ENCODE measurements around the gene RRP7A.
"Not testable (repeated sequence)": the region's sequence is repeated elsewhere in the genome, so short reads cannot be mapped to it uniquely, and the experiment has no call there.

The RRP7A gene

DNA sequence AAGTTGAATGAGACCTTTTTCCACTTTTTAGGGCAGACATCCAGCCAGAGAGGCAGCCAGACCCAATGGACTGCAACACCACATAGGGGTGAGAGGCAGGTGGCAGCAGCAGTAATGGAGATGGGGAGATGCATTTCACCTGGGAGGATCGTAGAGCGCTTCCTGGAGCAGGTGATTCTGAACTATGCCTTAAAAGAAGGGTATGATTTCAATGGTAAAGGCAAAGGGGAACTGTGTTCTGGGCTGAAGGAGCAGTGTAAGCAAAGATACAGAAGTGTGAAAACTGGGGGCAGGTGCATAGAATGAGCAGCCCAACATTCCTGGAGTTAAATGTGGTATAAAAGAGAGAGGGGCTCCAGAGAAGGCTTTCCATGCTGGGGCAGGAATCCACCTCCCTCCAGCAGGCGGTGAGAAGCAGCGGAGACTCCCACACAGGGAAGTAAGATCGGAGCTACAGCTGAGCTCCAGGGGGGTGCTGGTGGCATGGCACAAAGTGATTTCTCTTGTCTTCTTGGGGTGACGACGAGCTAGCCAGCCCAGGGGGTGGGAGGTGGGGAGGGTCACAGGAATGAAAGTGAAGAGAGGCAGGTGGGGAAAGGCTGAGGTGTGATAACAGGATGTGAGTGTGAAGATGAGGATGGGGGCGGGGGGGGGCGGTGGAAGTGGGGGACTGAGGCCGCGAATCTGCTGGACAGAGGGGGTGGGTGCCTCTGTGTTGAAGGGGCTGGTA is 29.9 kb upstream of the RRP7A start:
- no peak overlapping the region for H2AFZ ChIP-seq (ENCODE audit: low read depth, low read length)
- no peak overlapping the region for H3K14ac ChIP-seq (ENCODE audit: low read length in 2 of 2)
- H4K8ac ChIP-seq (ENCODE audit: low read length) = no peak overlapping the region
- no peaks in the 10 kb centered on the region for H3K36me3 ChIP-seq (ENCODE audit: control insufficient read depth in 1 of 2, insufficient read depth in 2 of 2, low read depth in 1 of 2, low read length in 2 of 2)
- H3K18ac ChIP-seq (ENCODE audit: low read depth in 1 of 2, low read length in 2 of 2) = no peak overlapping the region
- 94% methylated on average over 11 of the region's 11 CpGs for WGBS
- no peak overlapping the region for H2BK5ac ChIP-seq (ENCODE audit: low read depth, low read length, poor library complexity, severe bottlenecking)
- no peak overlapping the region for H2BK12ac ChIP-seq (ENCODE audit: low read length in 2 of 2)
- H3K9me3 ChIP-seq (ENCODE audit: control insufficient read depth, low read length) = no peaks in the 10 kb centered on the region
- H3K23ac ChIP-seq (ENCODE audit: low read length in 2 of 2) = no peak overlapping the region
- peaks cover 11 to 33% of the 10 kb centered on the region in 2 experiments for H3K27me3 ChIP-seq (ENCODE audit: control insufficient read depth in 1 of 2, insufficient read depth in 1 of 2, low read length in 2 of 2)
- no peak overlapping the region for H4K91ac ChIP-seq (ENCODE audit: low read length)
- no peak for DNase-seq
- peaks cover 10% of the 10 kb centered on the region for H3K4me1 ChIP-seq (ENCODE audit: control insufficient read depth, insufficient read depth, low read depth, low read length)
- H2BK15ac ChIP-seq (ENCODE audit: low read depth, poor library complexity, severe bottlenecking) = no peak overlapping the region
- H3K4me3 ChIP-seq (ENCODE audit: insufficient read depth in 1 of 2, low read depth in 1 of 2, low read length in 2 of 2) = no peak overlapping the region
- no peak overlapping the region for H3K9ac ChIP-seq (ENCODE audit: low read length)
- H3K79me1 ChIP-seq (replicated peaks; ENCODE audit: low read length, poor library complexity, severe bottlenecking) = no peaks in the 10 kb centered on the region
- no peak overlapping the region for H2AK5ac ChIP-seq (ENCODE audit: low read length, severe bottlenecking)
- no peak overlapping the region for H3K27ac ChIP-seq (ENCODE audit: low read length, poor library complexity, severe bottlenecking)
- H2BK120ac ChIP-seq (ENCODE audit: low read depth, low read length) = no peak overlapping the region
- no peak overlapping the region for H3K4me2 ChIP-seq (ENCODE audit: low read length, poor library complexity, severe bottlenecking)
- no peak overlapping the region for H3K4ac ChIP-seq (ENCODE audit: low read depth in 1 of 2, low read length in 2 of 2)

GRCh38 chr22:42548597-42549330 is 29.2 kb upstream of the RRP7A start:
- no peak overlapping the region for H3K27ac ChIP-seq (ENCODE audit: low read length, poor library complexity, severe bottlenecking)
- 83% methylated on average over 17 of the region's 19 CpGs for WGBS
- no peak overlapping the region for H3K4me3 ChIP-seq (ENCODE audit: insufficient read depth in 1 of 2, low read depth in 1 of 2, low read length in 2 of 2)
- peaks cover 4% of the 10 kb centered on the region for H3K4me1 ChIP-seq (ENCODE audit: control insufficient read depth, insufficient read depth, low read depth, low read length)
- H2BK12ac ChIP-seq (ENCODE audit: low read length in 2 of 2) = no peak overlapping the region
- H3K4me2 ChIP-seq (ENCODE audit: low read length, poor library complexity, severe bottlenecking) = no peak overlapping the region
- no peak overlapping the region for H3K18ac ChIP-seq (ENCODE audit: low read depth in 1 of 2, low read length in 2 of 2)
- H3K79me1 ChIP-seq (replicated peaks; ENCODE audit: low read length, poor library complexity, severe bottlenecking) = no peaks in the 10 kb centered on the region
- no peak overlapping the region for H3K9ac ChIP-seq (ENCODE audit: low read length)
- H3K36me3 ChIP-seq (ENCODE audit: control insufficient read depth in 1 of 2, insufficient read depth in 2 of 2, low read depth in 1 of 2, low read length in 2 of 2) = no peaks in the 10 kb centered on the region
- H4K91ac ChIP-seq (ENCODE audit: low read length) = no peak overlapping the region
- no peak overlapping the region for H3K23ac ChIP-seq (ENCODE audit: low read length in 2 of 2)
- H2BK5ac ChIP-seq (ENCODE audit: low read depth, low read length, poor library complexity, severe bottlenecking) = no peak overlapping the region
- H2AK5ac ChIP-seq (ENCODE audit: low read length, severe bottlenecking) = no peak overlapping the region
- H3K27me3 ChIP-seq (ENCODE audit: control insufficient read depth in 1 of 2, insufficient read depth in 1 of 2, low read length in 2 of 2) = peaks cover 11 to 33% of the 10 kb centered on the region in 2 experiments
- no peak overlapping the region for H2BK15ac ChIP-seq (ENCODE audit: low read depth, poor library complexity, severe bottlenecking)
- H4K8ac ChIP-seq (ENCODE audit: low read length) = no peak overlapping the region
- no peak for DNase-seq
- H3K9me3 ChIP-seq (ENCODE audit: control insufficient read depth, low read length) = no peaks in the 10 kb centered on the region
- H2BK120ac ChIP-seq (ENCODE audit: low read depth, low read length) = no peak overlapping the region
- no peak overlapping the region for H3K4ac ChIP-seq (ENCODE audit: low read depth in 1 of 2, low read length in 2 of 2)
- no peak overlapping the region for H2AFZ ChIP-seq (ENCODE audit: low read depth, low read length)
- H3K14ac ChIP-seq (ENCODE audit: low read length in 2 of 2) = no peak overlapping the region

DNA sequence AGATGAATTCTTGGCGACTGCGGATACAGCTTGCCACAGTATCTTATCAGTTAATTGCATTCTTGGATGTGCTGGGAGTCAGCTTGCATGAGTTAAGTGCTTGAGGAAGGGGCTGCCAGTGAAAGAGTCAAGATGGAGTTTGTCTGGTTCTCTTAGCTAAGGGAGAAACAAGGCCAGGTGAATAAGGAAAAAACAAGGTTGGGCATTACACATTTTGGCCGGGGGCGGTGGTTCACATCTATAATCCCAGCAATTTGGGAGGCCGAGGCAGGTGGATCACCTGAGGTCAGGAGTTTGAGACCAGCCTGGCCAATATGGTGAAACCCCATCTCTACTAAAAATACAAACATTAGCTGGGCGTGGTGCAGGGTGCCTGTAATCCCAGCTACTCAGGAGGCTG is 28.5 kb upstream of the RRP7A start:
- not testable (repeated sequence) for H2AK5ac ChIP-seq (ENCODE audit: low read length, severe bottlenecking); H3K23ac ChIP-seq (ENCODE audit: low read length in 2 of 2); H2BK120ac ChIP-seq (ENCODE audit: low read depth, low read length); H3K36me3 ChIP-seq (ENCODE audit: control insufficient read depth in 1 of 2, insufficient read depth in 2 of 2, low read depth in 1 of 2, low read length in 2 of 2); H3K4me2 ChIP-seq (ENCODE audit: low read length, poor library complexity, severe bottlenecking); H3K79me1 ChIP-seq (replicated peaks; ENCODE audit: low read length, poor library complexity, severe bottlenecking); H2BK15ac ChIP-seq (ENCODE audit: low read depth, poor library complexity, severe bottlenecking); H3K4me1 ChIP-seq (ENCODE audit: control insufficient read depth, insufficient read depth, low read depth, low read length); H2BK12ac ChIP-seq (ENCODE audit: low read length in 2 of 2); H3K9ac ChIP-seq (ENCODE audit: low read length); H3K4ac ChIP-seq (ENCODE audit: low read depth in 1 of 2, low read length in 2 of 2); H3K27ac ChIP-seq (ENCODE audit: low read length, poor library complexity, severe bottlenecking); H4K8ac ChIP-seq (ENCODE audit: low read length); H3K9me3 ChIP-seq (ENCODE audit: control insufficient read depth, low read length); H3K14ac ChIP-seq (ENCODE audit: low read length in 2 of 2); H3K18ac ChIP-seq (ENCODE audit: low read depth in 1 of 2, low read length in 2 of 2); H2BK5ac ChIP-seq (ENCODE audit: low read depth, low read length, poor library complexity, severe bottlenecking); H2AFZ ChIP-seq (ENCODE audit: low read depth, low read length); DNase-seq; H4K91ac ChIP-seq (ENCODE audit: low read length); H3K4me3 ChIP-seq (ENCODE audit: insufficient read depth in 1 of 2, low read depth in 1 of 2, low read length in 2 of 2)
- peaks cover 11 to 33% of the 10 kb centered on the region in 2 experiments for H3K27me3 ChIP-seq (ENCODE audit: control insufficient read depth in 1 of 2, insufficient read depth in 1 of 2, low read length in 2 of 2)
- WGBS = 56% methylated on average over 6 of the region's 6 CpGs

- H3K4me3 ChIP-seq (ENCODE audit: insufficient read depth in 1 of 2, low read depth in 1 of 2, low read length in 2 of 2) = no peak overlapping the region
- no peak overlapping the region for H4K8ac ChIP-seq (ENCODE audit: low read length)
- WGBS = 69% methylated on average over 8 of the region's 9 CpGs
- no peak overlapping the region for H3K9ac ChIP-seq (ENCODE audit: low read length)
- no peak overlapping the region for H2BK15ac ChIP-seq (ENCODE audit: low read depth, poor library complexity, severe bottlenecking)
- no peak overlapping the region for H2BK12ac ChIP-seq (ENCODE audit: low read length in 2 of 2)
- no peak overlapping the region for H2AK5ac ChIP-seq (ENCODE audit: low read length, severe bottlenecking)
- no peak overlapping the region for H4K91ac ChIP-seq (ENCODE audit: low read length)
- no peaks in the 10 kb centered on the region for H3K9me3 ChIP-seq (ENCODE audit: control insufficient read depth, low read length)
- H3K14ac ChIP-seq (ENCODE audit: low read length in 2 of 2) = no peak overlapping the region
- no peak overlapping the region for H3K4me2 ChIP-seq (ENCODE audit: low read length, poor library complexity, severe bottlenecking)
- H3K27ac ChIP-seq (ENCODE audit: low read length, poor library complexity, severe bottlenecking) = no peak overlapping the region
- H2BK5ac ChIP-seq (ENCODE audit: low read depth, low read length, poor library complexity, severe bottlenecking) = no peak overlapping the region
- no peaks in the 10 kb centered on the region for H3K36me3 ChIP-seq (ENCODE audit: control insufficient read depth in 1 of 2, insufficient read depth in 2 of 2, low read depth in 1 of 2, low read length in 2 of 2)
- no peak overlapping the region for H3K18ac ChIP-seq (ENCODE audit: low read depth in 1 of 2, low read length in 2 of 2)
- no peak overlapping the region for H2BK120ac ChIP-seq (ENCODE audit: low read depth, low read length)
- H3K79me1 ChIP-seq (replicated peaks; ENCODE audit: low read length, poor library complexity, severe bottlenecking) = no peaks in the 10 kb centered on the region
- H2AFZ ChIP-seq (ENCODE audit: low read depth, low read length) = no peak overlapping the region
- no peak for DNase-seq
- H3K4me1 ChIP-seq (ENCODE audit: control insufficient read depth, insufficient read depth, low read depth, low read length) = no peaks in the 10 kb centered on the region
- no peak overlapping the region for H3K23ac ChIP-seq (ENCODE audit: low read length in 2 of 2)
- peaks cover 11 to 33% of the 10 kb centered on the region in 2 experiments for H3K27me3 ChIP-seq (ENCODE audit: control insufficient read depth in 1 of 2, insufficient read depth in 1 of 2, low read length in 2 of 2)
- no peak overlapping the region for H3K4ac ChIP-seq (ENCODE audit: low read depth in 1 of 2, low read length in 2 of 2)
Measured at GRCh38 chr22:42547562-42547961, 28.0 kb upstream of the RRP7A start.

Data from mesenchymal stem cell (in vitro differentiated cells and primary cell).